ENCODE results near the gene ST3GAL2. TPM values are rescaled to one million over a fixed set of nuclear protein-coding genes. Genes with fewer than 3 reads are reported as not detected.

The ST3GAL2 gene
- total and polyA plus RNA-seq, 10 of the 15 experiments (the other 5 are each of a cell fraction or from before 2014, with no cell fraction given): 0.95 to 61.7 (median 25.9) TPM

- TF ChIP-seq RB1 (IDR thresholded peaks at IDR 0.05; ENCODE audit: borderline replicate concordance) (no peak), NKRF (conservative IDR thresholded peaks at IDR 0.05) (peak; percentile 71), SKIL (IDR thresholded peaks at IDR 0.05; ENCODE audit: low read depth, poor library complexity, severe bottlenecking) (no peak), LARP7 (IDR thresholded peaks at IDR 0.05) (no peak), EED (IDR thresholded peaks at IDR 0.05; ENCODE audit: low read depth) (peak; percentile 96), IRF4 (IDR thresholded peaks at IDR 0.05; ENCODE audit: low read depth, low read length) (peak; percentile 53; the same call in 1 of the 2 replicates), BCL11A (IDR thresholded peaks at IDR 0.05; ENCODE audit: low read depth, low read length) (no peak), RCOR1 (conservative IDR thresholded peaks at IDR 0.05; ENCODE audit: low read depth, low read length) (0 out of 2 replicates have a peak, but pooled peaks have one; percentile 32), EGR1 (IDR thresholded peaks at IDR 0.05; ENCODE audit: borderline replicate concordance in 1 of 2, low read depth in 2 of 2, low read length in 2 of 2) (no peak), SPI1 (IDR thresholded peaks at IDR 0.05; ENCODE audit: borderline replicate concordance, insufficient read depth, low read depth, low read length) (peak; percentile 88), TCF3 (IDR thresholded peaks at IDR 0.05; ENCODE audit: borderline replicate concordance, insufficient read depth, low read depth, low read length) (peak; percentile 79), DPF2 (IDR thresholded peaks at IDR 0.05) (0 out of 2 replicates have a peak, but pooled peaks have one; percentile 46), ZZZ3 (IDR thresholded peaks at IDR 0.05; ENCODE audit: control insufficient read depth, insufficient read length, low read depth) (no peak), IKZF2 (IDR thresholded peaks at IDR 0.05) (peak; percentile 80 to 87), IKZF1 (conservative IDR thresholded peaks at IDR 0.05) (peak; percentile 92), NFYB (IDR thresholded peaks at IDR 0.05; ENCODE audit: insufficient read depth, low read depth, low read length) (no peak), ETV6 (conservative IDR thresholded peaks at IDR 0.05 in 1 of 2, IDR thresholded peaks at IDR 0.05 in 1 of 2; ENCODE audit: borderline replicate concordance in 1 of 2, low read depth in 1 of 2) (peak in 1 of 2 experiments; percentile 96; a peak in 2 of 4 replicates), NBN (IDR thresholded peaks at IDR 0.05) (no peak), POLR2A (IDR thresholded peaks at IDR 0.05; ENCODE audit: low read depth, low read length) (no peak), TBL1XR1 (IDR thresholded peaks at IDR 0.05; ENCODE audit: low read depth, low read length) (0 out of 2 replicates have a peak, but pooled peaks have one; percentile 44), RELB (IDR thresholded peaks at IDR 0.05; ENCODE audit: low read depth) (peak; percentile 79), GATAD2B (conservative IDR thresholded peaks at IDR 0.05; ENCODE audit: low read depth) (0 out of 2 replicates have a peak, but pooled peaks have one; percentile 43), CTCF (IDR thresholded peaks at IDR 0.05 in 2 of 3, conservative IDR thresholded peaks at IDR 0.05 in 1 of 3; ENCODE audit: control insufficient read depth in 2 of 3, extremely low read depth in 1 of 3, insufficient read depth in 1 of 3, low read depth in 3 of 3, low read length in 3 of 3) (no peak)
These were observed 6.0 kb downstream of the ST3GAL2 start (continued) for GRCh38 chr16:70432723-70433457.

All from GM12878 (cell line).